Endometrium (tissue), 2 donors: ENCODE data around the gene MRC2.
"Not testable (repeated sequence)": the region's sequence is repeated elsewhere in the genome, so short reads cannot be mapped to it uniquely, and the experiment has no call there.

Experiments
- FAIRE-seq: peaks from 2 replicates; lab custom pipeline; 2012; peaks lifted over from hg19 to GRCh38; lab: Jason Lieb, UNC
- donor health status: control.
- donor health status: control.

Gene MRC2

GRCh38 chr17:62627219-62627903 is at the start of gene MRC2:
Gene MRC2 (plus strand): TSS chr17:62627670. CDS start chr17:62627803, 133 bp downstream.
- no peak for FAIRE-seq

GRCh38 chr17:62578757-62579487 is 48.5 kb upstream of the MRC2 start:
- FAIRE-seq, result no peak

GRCh38 chr17:62580947-62581346 is 46.5 kb upstream of the MRC2 start:
- FAIRE-seq, result no peak

- FAIRE-seq, result no peak
These were observed 45.7 kb upstream of the MRC2 start for GRCh38 chr17:62581764-62582163.

- FAIRE-seq, result no peak
These were observed 39.9 kb upstream of the MRC2 start for GRCh38 chr17:62587554-62587953.

GRCh38 chr17:62588109-62588508 is 39.4 kb upstream of the MRC2 start:
- FAIRE-seq, result no peak

- no peak for FAIRE-seq
These were observed 36.1 kb upstream of the MRC2 start for GRCh38 chr17:62591333-62591732.

GRCh38 chr17:62591822-62592221 is 35.6 kb upstream of the MRC2 start:
- not testable (repeated sequence) for FAIRE-seq

GRCh38 chr17:62592341-62593099 is 35.0 kb upstream of the MRC2 start:
- no peak for FAIRE-seq

GRCh38 chr17:62595484-62595883 is 32.0 kb upstream of the MRC2 start:
- FAIRE-seq, result no peak

GRCh38 chr17:62596662-62597061 is 30.8 kb upstream of the MRC2 start:
- no peak for FAIRE-seq

GRCh38 chr17:62597150-62597549 is 30.3 kb upstream of the MRC2 start:
- FAIRE-seq, result no peak

GRCh38 chr17:62597920-62598319 is 29.6 kb upstream of the MRC2 start:
- FAIRE-seq, result no peak

- FAIRE-seq, result no peak
These were observed 27.4 kb upstream of the MRC2 start for GRCh38 chr17:62599964-62600657.

- FAIRE-seq, result no peak
These were observed 26.7 kb upstream of the MRC2 start for GRCh38 chr17:62600805-62601204.

- FAIRE-seq, result no peak
These were observed 26.0 kb upstream of the MRC2 start for GRCh38 chr17:62601471-62601870.

- FAIRE-seq, result not testable (repeated sequence)
These were observed 23.7 kb upstream of the MRC2 start for GRCh38 chr17:62603783-62604182.

- FAIRE-seq, result no peak
These were observed 21.9 kb upstream of the MRC2 start for GRCh38 chr17:62605588-62605987.

GRCh38 chr17:62611292-62611691 is 16.2 kb upstream of the MRC2 start:
- no peak for FAIRE-seq

- no peak for FAIRE-seq
These were observed 15.7 kb upstream of the MRC2 start for GRCh38 chr17:62611728-62612127.

GRCh38 chr17:62612289-62612688 is 15.2 kb upstream of the MRC2 start:
- not testable (repeated sequence) for FAIRE-seq

GRCh38 chr17:62613095-62613494 is 14.4 kb upstream of the MRC2 start:
- FAIRE-seq, result peak; percentile 84
